Posterior cingulate gyrus (tissue), 11 donors: ENCODE measurements around the gene ZMYND8.
A peak's percentile ranks its signal among the peaks of the same experiment; 100 is the strongest.
"Not testable (repeated sequence)": the region's sequence is repeated elsewhere in the genome, so short reads cannot be mapped to it uniquely, and the experiment has no call there.

Experiments
- DNase-seq, 10 donors: peaks; one replicate each; pipeline versions ENCODE4 v3.0.0 to v3.0.0-alpha.2; 2020 to 2021; ENCODE audit warnings: mixed read lengths in 3 of 10
- intact Hi-C: fragments of 100-400 bp; cut with DNase I; formaldehyde crosslinking; loops from one replicate; pipeline ENCODE4 v1.15.1; 2023

Gene ZMYND8

GRCh38 chr20:47198254-47198671 lies 158.2 kb downstream of the ZMYND8 start:
- intact Hi-C loops, result loop anchor here (5.0 kb wide), 1 partner anchor 74 kb away; no protein-coding TSS in a partner anchor
- no peak for DNase-seq

- intact Hi-C loops, result loop anchor here (1.0 to 5.0 kb wide), 2 partner anchors 76 to 188 kb away; no protein-coding TSS in a partner anchor
These were observed 160.1 kb downstream of the ZMYND8 start for GRCh38 chr20:47196091-47197081.

GRCh38 chr20:47195573-47195972 lies 160.9 kb downstream of the ZMYND8 start:
- intact Hi-C loops, result loop anchor here (5.0 kb wide), 1 partner anchor 77 kb away; no protein-coding TSS in a partner anchor
- DNase-seq, result no peak

More at GRCh38 chr20:47196091-47197081, 160.1 kb downstream of the ZMYND8 start:
- peak; percentile 44 to 96 (median 76) for DNase-seq

GRCh38 chr20:47191956-47192355 lies 164.5 kb downstream of the ZMYND8 start:
- intact Hi-C loops, result no loop called here
- DNase-seq, result no peak

GRCh38 chr20:47191074-47191673 lies 165.3 kb downstream of the ZMYND8 start:
- intact Hi-C loops, result no loop called here
- DNase-seq, result no peak

- peak in 1 of 10 donors; percentile 20 for DNase-seq
- intact Hi-C loops, result no loop called here
These were observed 167.4 kb downstream of the ZMYND8 start for GRCh38 chr20:47189060-47189459.

- intact Hi-C loops, result no loop called here
- no peak for DNase-seq
These were observed 168.0 kb downstream of the ZMYND8 start for GRCh38 chr20:47188540-47188939.

GRCh38 chr20:47187450-47188195 lies 168.9 kb downstream of the ZMYND8 start:
- DNase-seq, result peak in 2 of 10 donors; percentile 15 to 59
- intact Hi-C loops, result no loop called here

- intact Hi-C loops, result no loop called here
- DNase-seq, result peak in 2 of 10 donors; percentile 37 to 46
These were observed 173.1 kb downstream of the ZMYND8 start for GRCh38 chr20:47183367-47183766.

GRCh38 chr20:47181056-47181862 lies 175.2 kb downstream of the ZMYND8 start:
- peak in 2 of 10 donors; percentile 12 to 34 for DNase-seq
- intact Hi-C loops, result no loop called here

GRCh38 chr20:47179267-47179666 lies 177.2 kb downstream of the ZMYND8 start:
- intact Hi-C loops, result no loop called here
- no peak for DNase-seq

- DNase-seq, result no peak
- intact Hi-C loops, result no loop called here
These were observed 177.6 kb downstream of the ZMYND8 start for GRCh38 chr20:47178851-47179250.

GRCh38 chr20:47178277-47178676 lies 178.2 kb downstream of the ZMYND8 start:
- peak in 1 of 10 donors; percentile 18 for DNase-seq
- intact Hi-C loops, result no loop called here

- intact Hi-C loops, result not testable (repeated sequence)
- DNase-seq, result peak in 3 of 10 donors; percentile 24 to 42 (median 26)
These were observed 180.3 kb downstream of the ZMYND8 start for GRCh38 chr20:47176217-47176616.

GRCh38 chr20:47175493-47175892 lies 181.0 kb downstream of the ZMYND8 start:
- intact Hi-C loops, result no loop called here
- DNase-seq, result peak in 2 of 10 donors; percentile 6 to 20

- peak in 3 of 10 donors; percentile 26 to 55 (median 36) for DNase-seq
- intact Hi-C loops, result no loop called here
These were observed 181.8 kb downstream of the ZMYND8 start for GRCh38 chr20:47174456-47175243.

- DNase-seq, result peak in 2 of 10 donors; percentile 23 to 33
- intact Hi-C loops, result no loop called here
These were observed 182.8 kb downstream of the ZMYND8 start for GRCh38 chr20:47173596-47174216.

GRCh38 chr20:47172579-47172978 lies 183.9 kb downstream of the ZMYND8 start:
- DNase-seq, result peak in 3 of 10 donors; percentile 51 to 77 (median 52)
- intact Hi-C loops, result no loop called here
